Activated T-helper 1 cell treated with anti-CD3 and anti-CD28 coated beads, Interleukin-2, amount 50 U/mL, for 16 hours (primary cell): ENCODE data around the gene USB1.
"Not testable (repeated sequence)": the region's sequence is repeated elsewhere in the genome, so short reads cannot be mapped to it uniquely, and the experiment has no call there.

Experiments
- DNase-seq, 2 donors: peaks; one replicate each; pipeline ENCODE4 v3.0.0-alpha.2; 2020; ENCODE audit warnings: low read depth in 1 of 2, low spot score in 1 of 2

USB1 gene

GRCh38 chr16:57969451-57970123 is 31.6 kb upstream of the USB1 start:
- no peak for DNase-seq

DNA sequence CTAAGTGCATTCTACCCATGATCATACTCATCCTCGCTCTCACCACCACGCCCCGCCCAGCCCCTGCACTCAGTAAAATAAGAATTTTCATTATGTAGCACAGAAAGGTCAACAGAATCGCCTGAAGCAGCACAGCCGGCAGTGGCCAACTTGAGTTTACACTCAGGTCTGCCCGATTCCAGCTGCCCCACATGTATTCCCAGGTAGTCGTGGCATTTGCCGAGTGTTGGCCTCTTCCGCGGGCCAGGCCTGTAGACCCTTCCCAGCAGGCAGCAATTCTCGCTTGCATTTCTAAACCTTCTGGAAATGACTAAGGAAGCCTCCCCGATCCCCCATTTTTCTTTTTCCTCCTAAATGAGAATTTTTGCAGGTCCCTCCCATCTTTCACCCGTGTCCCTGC is 30.9 kb upstream of the USB1 start:
- no peak for DNase-seq

GRCh38 chr16:57970970-57971369 is 30.2 kb upstream of the USB1 start, which contains the start of gene CNGB1:
CNGB1 (minus strand) TSS chr16:57971128; CDS start chr16:57967286, 3,842 bp downstream.
- DNase-seq = no peak

- no peak for DNase-seq
Observed at GRCh38 chr16:57971848-57972247, 29.4 kb upstream of the USB1 start.

DNA sequence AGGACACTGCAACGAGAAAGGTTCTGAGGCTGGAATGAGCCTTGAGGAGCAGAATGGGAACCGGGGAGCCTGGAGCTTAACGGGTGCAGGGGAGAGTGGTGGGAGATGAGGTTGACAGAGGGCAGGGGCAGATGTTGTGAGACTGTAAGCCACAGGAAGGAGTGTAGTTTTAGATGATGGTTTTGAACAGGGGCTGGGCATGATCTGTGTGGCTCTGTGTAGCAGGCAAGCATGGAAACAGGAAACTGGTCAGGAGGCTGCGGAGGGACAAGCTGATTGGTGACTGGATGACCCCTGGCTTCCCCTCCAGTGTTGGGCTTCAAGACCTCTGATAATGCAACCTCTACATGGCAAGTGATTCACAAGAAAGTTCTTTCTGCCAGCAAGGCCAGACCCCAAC is 28.9 kb upstream of the USB1 start:
- no peak for DNase-seq

- DNase-seq = no peak
Observed at GRCh38 chr16:57976331-57976796, 24.8 kb upstream of the USB1 start.

GRCh38 chr16:57977418-57978069 is 23.7 kb upstream of the USB1 start:
- DNase-seq = no peak

- not testable (repeated sequence) for DNase-seq
Observed at GRCh38 chr16:57978070-57978465, 23.1 kb upstream of the USB1 start.

- no peak for DNase-seq
Observed at GRCh38 chr16:57979006-57979585, 22.1 kb upstream of the USB1 start.

DNA sequence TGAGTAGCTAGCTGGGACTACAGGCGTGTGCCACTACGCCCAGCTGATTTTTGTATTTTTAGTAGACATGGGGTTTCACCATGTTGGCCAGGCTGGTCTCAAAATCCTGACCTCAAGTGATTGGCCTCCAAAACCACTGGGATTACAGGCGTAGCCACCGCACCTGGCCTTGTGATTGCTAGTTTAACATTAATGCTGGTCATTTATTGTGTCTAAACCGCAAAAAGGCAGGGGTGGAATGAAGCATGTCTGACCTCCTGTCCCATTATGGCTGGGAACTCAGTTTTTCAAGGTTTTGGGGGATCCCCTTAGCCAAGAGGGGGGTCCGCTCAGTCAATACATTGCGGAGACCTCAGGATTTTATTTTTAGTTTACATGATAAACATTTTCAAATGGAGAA is 19.6 kb upstream of the USB1 start:
- DNase-seq = no peak

DNA sequence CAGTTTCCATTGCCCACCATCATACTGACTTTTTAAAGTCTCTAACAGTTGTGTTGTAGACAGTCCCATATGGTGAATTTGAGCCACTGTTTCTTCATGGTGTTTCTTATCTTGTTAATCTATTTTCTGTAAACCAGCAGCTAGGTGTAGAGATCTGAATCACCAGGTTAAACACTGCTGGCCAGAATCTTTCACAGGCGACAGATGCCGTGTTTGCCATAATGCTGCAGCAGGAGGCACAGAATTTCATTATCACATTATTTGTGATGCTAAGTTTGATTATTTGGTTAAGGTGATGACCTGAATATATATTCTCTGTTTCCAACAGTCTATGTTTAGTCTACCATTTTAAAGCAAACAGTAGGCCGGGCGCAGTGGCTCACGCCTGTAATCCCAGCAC is 18.8 kb upstream of the USB1 start:
- no peak for DNase-seq

DNA sequence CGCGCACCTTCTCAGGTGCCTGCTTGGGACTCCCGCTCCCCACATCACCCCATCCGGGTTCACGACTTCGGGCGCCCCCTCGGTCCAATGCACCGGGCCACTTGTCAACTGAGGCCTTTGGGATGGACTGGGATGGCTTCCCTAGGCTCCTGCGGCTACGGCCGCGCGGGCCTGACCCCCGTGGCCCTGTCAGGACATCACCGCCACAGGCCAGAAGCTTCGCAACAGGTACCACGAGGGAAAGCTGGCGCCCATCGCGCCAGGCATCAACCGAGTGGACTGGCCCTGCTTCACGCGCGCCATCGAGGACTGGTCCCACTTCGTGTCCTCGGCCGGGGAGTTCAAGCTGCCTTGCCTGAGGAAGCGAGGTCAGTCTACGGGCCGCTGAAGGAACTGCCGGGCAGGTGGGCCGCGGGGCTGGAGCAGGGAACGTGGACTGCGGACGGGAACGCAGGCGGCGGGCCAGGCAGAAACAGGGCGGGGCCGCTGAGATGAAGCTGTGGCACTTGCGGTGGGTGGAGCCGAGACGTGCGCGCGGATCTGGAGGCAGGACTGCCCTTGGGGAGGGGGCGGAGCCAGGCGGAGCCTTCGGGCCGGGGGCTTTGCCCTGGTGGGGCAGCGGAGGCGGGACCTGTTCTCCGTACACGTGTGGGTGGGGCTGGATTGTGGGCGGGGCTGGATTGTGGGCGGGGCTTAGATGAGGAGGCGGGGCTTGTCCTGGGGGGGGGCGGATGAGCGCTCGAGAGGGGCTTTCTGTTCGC is 16.6 kb upstream of the USB1 start:
- peak; percentile 83 to 88 for DNase-seq

DNA sequence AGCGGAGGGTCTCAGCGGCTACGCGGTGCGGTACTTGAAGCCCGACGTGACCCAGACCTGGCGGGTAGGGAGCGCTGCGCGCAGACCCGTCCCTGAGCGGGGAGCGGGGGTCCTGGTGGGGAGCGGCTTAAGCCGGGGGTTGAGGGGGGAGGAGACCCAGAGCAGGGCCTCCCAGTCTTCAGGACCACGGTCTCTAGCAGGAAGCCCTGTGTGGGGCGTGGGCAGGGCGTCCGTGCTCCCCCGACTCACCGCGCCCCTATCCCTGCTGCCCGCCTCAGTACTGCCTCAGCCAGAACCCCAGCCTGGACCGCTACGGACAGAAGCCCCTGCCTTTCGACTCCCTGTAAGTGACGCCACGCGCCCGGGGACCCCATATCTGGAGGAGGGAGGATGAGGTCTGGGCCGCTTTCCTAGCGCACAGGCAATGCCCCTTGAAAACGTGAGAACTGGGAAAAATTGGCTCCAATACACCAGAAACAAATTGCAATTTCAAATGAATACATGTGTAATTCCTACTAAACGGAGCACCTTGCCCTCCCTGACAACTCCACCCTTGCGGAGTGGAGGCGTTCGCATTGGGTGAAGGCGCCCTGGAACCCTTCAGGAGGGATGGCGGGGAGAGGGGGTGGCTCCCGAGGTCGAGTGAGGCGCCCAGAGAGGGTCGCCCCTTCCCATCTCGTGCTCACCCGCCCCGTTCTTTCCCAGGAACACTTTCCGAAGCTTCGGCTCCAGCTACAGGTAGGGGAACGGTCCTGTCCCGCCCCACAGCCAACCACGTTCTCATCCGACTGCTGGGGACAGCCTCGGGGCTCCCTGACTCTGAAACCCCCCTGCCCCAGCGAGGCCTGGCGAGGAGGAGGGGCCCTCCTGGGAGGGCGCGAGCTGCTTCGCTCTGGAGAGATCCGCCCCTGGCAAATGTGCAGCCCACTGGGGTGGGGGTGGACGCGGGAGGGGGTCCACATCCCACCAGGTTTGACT is 15.7 kb upstream of the USB1 start:
- DNase-seq = no peak

GRCh38 chr16:57986196-57986595 is 15.0 kb upstream of the USB1 start:
- no peak for DNase-seq

DNA sequence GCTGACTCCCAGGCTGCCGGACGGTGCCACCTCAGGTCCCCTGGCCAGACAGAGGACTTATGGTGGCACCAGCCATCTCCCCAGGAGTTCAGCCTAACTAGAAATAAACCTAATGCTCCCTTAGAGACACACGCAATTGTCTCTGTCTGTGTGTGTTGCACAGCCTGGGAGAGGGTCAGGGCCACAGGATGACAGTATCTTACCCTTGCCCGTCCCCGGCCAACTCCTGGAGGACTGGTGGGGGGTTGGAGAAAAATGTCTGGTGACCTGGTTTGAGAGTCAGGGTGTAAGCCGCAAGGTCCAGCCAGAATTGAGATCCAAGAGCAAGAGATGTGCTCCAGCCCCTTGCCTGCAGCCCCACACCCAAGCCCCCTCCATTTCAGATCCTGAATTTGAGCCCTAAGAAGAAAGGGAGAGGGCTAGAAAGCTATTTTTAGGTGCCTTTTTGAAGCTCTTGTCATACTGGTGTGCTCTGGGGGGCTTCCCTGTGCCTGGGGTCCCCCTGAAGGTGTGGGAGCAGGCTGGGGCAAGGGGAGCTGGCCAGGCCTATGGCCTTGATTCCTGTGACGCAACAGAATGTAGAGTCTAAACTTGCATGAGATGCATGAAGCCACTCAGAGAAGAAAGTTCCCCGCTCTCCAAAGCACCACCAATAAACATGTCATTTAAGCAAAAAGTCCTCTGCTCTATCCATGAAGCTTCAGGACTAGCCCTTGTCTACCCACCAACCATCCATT is 13.6 kb upstream of the USB1 start:
- no peak for DNase-seq

DNA sequence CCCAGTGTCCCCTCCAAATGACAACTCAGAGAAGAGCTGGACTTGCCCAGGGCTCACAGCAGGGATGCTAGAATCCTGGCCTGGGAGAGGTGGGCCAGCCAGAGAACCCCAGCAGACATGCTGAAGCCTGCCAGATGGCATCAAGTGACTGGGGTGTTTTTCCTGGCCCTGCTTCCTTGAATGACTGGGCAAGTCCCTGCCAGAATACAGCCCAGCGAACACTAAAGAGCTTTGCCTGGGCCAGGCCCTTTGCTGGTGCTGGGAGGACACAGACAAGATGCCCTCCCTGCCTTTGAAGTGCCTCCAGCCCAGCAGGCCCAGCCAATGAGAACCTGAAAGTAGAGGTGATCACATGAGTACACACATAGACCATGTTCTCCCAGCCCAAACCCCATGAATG is 12.3 kb upstream of the USB1 start:
- DNase-seq = no peak

GRCh38 chr16:57991551-57992059 is 9.6 kb upstream of the USB1 start:
- DNase-seq = no peak

DNA sequence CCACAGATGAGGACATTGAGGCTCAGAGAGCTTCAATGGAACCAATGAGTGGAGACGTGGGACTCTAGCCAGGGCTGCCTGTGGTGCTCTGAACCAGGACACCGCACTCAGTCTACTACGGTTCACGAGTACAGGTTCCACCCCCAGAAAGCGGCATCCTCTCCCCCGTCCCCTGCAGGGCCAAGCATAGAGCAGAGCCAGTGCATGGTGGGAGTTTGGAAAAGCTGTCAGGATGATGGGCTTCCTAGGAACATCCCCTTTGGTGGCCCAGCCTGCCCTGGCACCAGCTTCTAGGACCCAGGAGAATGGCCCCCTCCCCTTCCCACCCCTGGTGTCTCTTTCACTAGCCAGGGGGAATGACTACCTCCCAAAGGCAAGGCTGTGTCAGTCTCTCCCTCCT is 9.1 kb upstream of the USB1 start:
- no peak for DNase-seq

GRCh38 chr16:57993438-57993837 is 7.8 kb upstream of the USB1 start:
- DNase-seq = no peak

DNA sequence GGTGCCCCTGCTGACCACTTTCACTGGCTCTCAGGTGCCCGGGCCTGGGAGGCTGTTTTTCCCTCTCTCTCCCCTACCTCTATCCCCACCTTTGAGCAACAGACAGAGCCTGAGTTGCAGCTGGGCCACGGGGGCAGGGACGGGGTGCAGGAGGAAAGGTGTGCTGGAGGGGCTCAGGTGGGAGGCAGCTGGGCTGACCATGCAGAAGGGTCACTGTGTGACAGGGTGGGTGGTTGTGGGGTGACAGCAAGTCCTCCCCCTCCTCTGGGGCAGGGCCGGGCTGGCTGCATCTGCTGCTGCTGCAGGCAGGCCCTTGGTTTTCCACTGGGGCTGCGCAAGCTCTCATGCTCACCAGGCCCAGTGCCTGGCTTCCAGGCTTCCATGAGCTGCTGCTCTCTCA is 7.3 kb upstream of the USB1 start:
- DNase-seq = no peak
